ENCODE measurements around the gene OTULIN.

OTULIN gene

GRCh38 chr5:14721990-14722656 is 57.6 kb downstream of the OTULIN start:
- no peak for DNase-seq (ENCODE audit: low read depth)

GRCh38 chr5:14722923-14723322 is 58.4 kb downstream of the OTULIN start:
- DNase-seq (ENCODE audit: low read depth): no peak

- no peak for DNase-seq (ENCODE audit: low read depth)
Measured at GRCh38 chr5:14723701-14724132, 59.2 kb downstream of the OTULIN start.

GRCh38 chr5:14724633-14725032 is 60.1 kb downstream of the OTULIN start:
- DNase-seq (ENCODE audit: low read depth): no peak

- no peak for DNase-seq (ENCODE audit: low read depth)
Measured at GRCh38 chr5:14726066-14726838, 61.7 kb downstream of the OTULIN start.

GRCh38 chr5:14727428-14727865 is 62.9 kb downstream of the OTULIN start:
- peak; percentile 55 for DNase-seq (ENCODE audit: low read depth)

- no peak for DNase-seq (ENCODE audit: low read depth)
Measured at GRCh38 chr5:14727928-14728458, 63.5 kb downstream of the OTULIN start.

- no peak for DNase-seq (ENCODE audit: low read depth)
Measured at GRCh38 chr5:14728459-14728938, 64.0 kb downstream of the OTULIN start.

GRCh38 chr5:14729448-14730385 is 65.2 kb downstream of the OTULIN start:
- DNase-seq (ENCODE audit: low read depth): no peak

- no peak for DNase-seq (ENCODE audit: low read depth)
Measured at GRCh38 chr5:14730466-14730865, 65.9 kb downstream of the OTULIN start.

GRCh38 chr5:14730881-14731280 is 66.4 kb downstream of the OTULIN start:
- DNase-seq (ENCODE audit: low read depth): no peak

GRCh38 chr5:14732991-14733390 is 68.5 kb downstream of the OTULIN start:
- DNase-seq (ENCODE audit: low read depth): no peak

GRCh38 chr5:14733661-14734060 is 69.1 kb downstream of the OTULIN start:
- no peak for DNase-seq (ENCODE audit: low read depth)

- DNase-seq (ENCODE audit: low read depth): no peak
Measured at GRCh38 chr5:14734396-14734795, 69.9 kb downstream of the OTULIN start.

GRCh38 chr5:14735944-14736343 is 71.4 kb downstream of the OTULIN start:
- no peak for DNase-seq (ENCODE audit: low read depth)

- no peak for DNase-seq (ENCODE audit: low read depth)
Measured at GRCh38 chr5:14737291-14737690, 72.8 kb downstream of the OTULIN start.

GRCh38 chr5:14738050-14738449 is 73.5 kb downstream of the OTULIN start:
- DNase-seq (ENCODE audit: low read depth): no peak

- DNase-seq (ENCODE audit: low read depth): no peak
Measured at GRCh38 chr5:14739538-14739937, 75.0 kb downstream of the OTULIN start.

- DNase-seq (ENCODE audit: low read depth): no peak
Measured at GRCh38 chr5:14739981-14740380, 75.5 kb downstream of the OTULIN start.

- DNase-seq (ENCODE audit: low read depth): no peak
Measured at GRCh38 chr5:14741131-14741530, 76.6 kb downstream of the OTULIN start.

GRCh38 chr5:14741801-14742440 is 77.4 kb downstream of the OTULIN start:
- DNase-seq (ENCODE audit: low read depth): no peak

Measured in stimulated activated CD8-positive, alpha-beta memory T cell treated with anti-CD3 and anti-CD28 coated beads, Interleukin-15, amount 100 ng/mL, for 1 hour (primary cell).